ENCODE measurements around the gene SNAPC2. TPM values are rescaled to one million over a fixed set of nuclear protein-coding genes. Genes with fewer than 3 reads are reported as not detected.

The SNAPC2 gene
- total RNA-seq, 2 donors from 2014 or later = 14.1 to 16.5 TPM

DNA sequence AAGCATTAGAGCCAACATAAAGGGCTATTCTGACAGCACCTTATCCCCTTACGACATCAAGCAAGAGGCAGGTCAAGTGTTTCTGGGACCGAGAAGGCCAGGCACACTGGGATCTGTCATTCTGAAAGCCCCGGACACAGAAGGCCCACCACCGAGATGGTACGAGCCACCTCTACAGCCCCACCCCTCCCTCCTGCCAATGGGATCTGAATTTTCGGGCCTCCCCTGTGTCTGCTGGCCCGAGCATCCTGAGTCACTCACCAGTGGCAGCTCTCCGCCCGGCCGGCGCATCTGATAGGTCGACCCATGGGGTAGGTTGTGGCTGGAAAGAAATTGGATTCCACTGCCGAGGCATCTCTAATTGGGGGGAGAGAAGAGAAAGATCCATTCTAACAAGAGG, 20.7 kb downstream of the SNAPC2 start:
- Histone ChIP-seq H3K27me3 (no peaks in the 10 kb centered on the region), H3K27ac (no peak overlapping the region), H3K9me3 (no peaks in the 10 kb centered on the region), H3K36me3 (peaks cover 44% of the 10 kb centered on the region), H3K4me1 (peaks cover 0 to 29% of the 10 kb centered on the region in 2 donors), H3K4me3 (no peak overlapping the region)
- TF ChIP-seq, protein P1, sequence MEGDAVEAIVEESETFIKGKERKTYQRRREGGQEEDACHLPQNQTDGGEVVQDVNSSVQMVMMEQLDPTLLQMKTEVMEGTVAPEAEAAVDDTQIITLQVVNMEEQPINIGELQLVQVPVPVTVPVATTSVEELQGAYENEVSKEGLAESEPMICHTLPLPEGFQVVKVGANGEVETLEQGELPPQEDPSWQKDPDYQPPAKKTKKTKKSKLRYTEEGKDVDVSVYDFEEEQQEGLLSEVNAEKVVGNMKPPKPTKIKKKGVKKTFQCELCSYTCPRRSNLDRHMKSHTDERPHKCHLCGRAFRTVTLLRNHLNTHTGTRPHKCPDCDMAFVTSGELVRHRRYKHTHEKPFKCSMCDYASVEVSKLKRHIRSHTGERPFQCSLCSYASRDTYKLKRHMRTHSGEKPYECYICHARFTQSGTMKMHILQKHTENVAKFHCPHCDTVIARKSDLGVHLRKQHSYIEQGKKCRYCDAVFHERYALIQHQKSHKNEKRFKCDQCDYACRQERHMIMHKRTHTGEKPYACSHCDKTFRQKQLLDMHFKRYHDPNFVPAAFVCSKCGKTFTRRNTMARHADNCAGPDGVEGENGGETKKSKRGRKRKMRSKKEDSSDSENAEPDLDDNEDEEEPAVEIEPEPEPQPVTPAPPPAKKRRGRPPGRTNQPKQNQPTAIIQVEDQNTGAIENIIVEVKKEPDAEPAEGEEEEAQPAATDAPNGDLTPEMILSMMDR (IDR thresholded peaks at IDR 0.05) = no peak
- no peak for DNase-seq (ENCODE audit: low spot score)

DNA sequence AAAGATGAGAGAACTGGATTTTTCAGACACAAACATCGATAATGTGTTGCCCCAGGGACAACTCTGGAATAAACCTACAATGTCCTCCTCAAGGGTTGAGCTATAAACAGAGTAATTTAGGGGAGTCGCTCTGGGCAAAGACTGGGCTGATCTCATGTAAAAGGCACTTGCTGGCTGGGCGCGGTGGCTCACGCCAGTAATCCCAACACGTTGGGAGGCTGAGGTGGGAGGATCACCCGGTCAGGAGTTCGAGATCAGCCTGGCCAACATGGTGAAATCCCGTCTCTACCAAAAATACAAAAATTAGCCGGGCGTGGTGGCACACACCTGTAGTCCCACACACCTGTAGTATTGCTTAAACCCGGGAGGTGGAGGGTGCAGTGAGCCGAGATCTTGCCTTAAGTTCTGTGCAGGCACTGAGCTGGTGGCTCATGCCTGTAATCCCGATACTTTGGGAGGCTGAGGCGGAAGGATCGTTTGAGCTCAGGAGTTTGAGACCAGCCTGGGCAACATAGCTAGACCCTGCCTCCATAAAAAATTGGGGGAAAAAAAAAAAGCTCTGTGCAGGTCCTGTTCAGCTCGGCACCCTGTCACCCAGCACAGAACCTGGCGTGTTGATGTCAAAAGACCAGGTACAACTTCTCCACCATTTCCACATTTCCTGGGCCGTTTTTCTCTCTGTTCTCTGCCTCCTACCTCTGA, 21.9 kb downstream of the SNAPC2 start:
- Histone ChIP-seq H3K27ac (no peak overlapping the region), H3K9me3 (no peaks in the 10 kb centered on the region), H3K36me3 (peaks cover 33% of the 10 kb centered on the region), H3K27me3 (no peaks in the 10 kb centered on the region), H3K4me3 (peak overlapping the region in 1 of 2 donors; percentile 81), H3K4me1 (peaks cover 0 to 29% of the 10 kb centered on the region in 2 donors)
- no peak for DNase-seq (ENCODE audit: low spot score)
- TF ChIP-seq, protein P1 (IDR thresholded peaks at IDR 0.05) = no peak

DNA sequence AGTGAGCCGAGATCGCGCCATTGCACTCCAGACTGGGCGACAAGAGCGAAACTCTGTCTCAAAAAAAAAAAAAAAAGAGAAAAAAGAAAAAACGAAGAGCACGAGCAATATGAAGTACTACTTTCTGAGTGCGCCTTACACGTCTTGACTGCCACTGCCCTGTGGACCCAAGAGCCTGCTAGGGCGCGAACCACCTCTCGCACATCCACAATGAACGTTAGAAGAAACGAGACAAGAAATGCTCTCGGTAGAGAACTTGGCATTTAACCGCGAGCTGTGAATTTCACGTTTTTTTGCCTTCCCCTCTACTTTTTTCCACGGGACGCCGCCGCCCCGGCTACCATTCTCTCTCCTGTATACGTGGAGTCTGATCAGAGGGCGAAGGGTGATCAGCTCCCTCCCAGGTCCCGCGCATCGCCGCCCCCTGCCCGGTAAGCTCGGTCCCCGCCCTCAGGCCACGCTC, 22.9 kb downstream of the SNAPC2 start:
- H3K27ac ChIP-seq = peak overlapping the region; percentile 90 to 95
- H3K4me3 ChIP-seq = peak overlapping the region; percentile 66 to 81
- TF ChIP-seq, protein P1 (IDR thresholded peaks at IDR 0.05) = no peak
- peaks cover 0 to 29% of the 10 kb centered on the region in 2 donors for H3K4me1 ChIP-seq
- H3K27me3 ChIP-seq = no peaks in the 10 kb centered on the region
- no peak for DNase-seq (ENCODE audit: low spot score)
- no peaks in the 10 kb centered on the region for H3K9me3 ChIP-seq
- H3K36me3 ChIP-seq = peaks cover 23% of the 10 kb centered on the region

DNA sequence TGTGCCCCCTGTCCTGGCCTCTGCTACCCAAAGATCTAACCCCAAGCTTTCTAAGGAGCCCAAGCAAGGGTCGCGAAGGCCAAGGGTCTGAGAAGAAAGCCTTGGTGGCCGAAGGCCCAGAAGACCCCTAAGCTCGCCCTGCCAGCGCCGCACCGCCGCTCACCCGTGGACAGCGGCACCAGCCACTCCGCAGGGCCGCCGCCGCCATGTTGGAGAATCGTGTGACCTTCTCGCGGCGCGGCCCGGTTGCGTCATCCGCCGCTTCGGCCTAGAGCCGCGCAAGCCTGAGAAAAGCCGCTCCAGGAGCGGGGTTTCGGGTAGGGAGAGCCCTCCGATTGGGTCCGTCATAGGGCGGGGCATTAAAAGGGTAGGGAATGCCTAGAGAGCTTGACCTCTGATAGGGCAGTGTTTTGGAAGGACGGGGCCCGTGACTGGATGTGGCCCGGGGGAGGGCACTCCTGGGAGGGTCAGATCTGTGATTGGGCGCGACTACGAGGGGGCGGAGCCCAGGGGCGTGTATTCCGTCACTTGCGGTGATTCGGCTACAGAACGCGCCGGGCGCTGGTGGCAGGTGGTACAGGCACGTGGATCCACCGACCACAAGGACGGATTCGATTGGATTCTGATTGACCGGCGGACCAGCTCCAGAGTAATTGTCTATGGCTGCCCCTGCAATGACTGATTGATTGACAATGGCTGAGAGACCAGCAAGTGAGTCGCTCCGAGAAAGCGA, 23.5 kb downstream of the SNAPC2 start, which contains the start of gene TIMM44:
TSS of gene TIMM44 (minus strand) at position 223 of the 733 bp plus-strand sequence. CDS start at position 208, 15 bp downstream.
- no peaks in the 10 kb centered on the region for H3K9me3 ChIP-seq
- peak; percentile 100 for DNase-seq (ENCODE audit: low spot score)
- peak within 1 kb of the TSS; percentile 90 to 95 for H3K27ac ChIP-seq

DNA sequence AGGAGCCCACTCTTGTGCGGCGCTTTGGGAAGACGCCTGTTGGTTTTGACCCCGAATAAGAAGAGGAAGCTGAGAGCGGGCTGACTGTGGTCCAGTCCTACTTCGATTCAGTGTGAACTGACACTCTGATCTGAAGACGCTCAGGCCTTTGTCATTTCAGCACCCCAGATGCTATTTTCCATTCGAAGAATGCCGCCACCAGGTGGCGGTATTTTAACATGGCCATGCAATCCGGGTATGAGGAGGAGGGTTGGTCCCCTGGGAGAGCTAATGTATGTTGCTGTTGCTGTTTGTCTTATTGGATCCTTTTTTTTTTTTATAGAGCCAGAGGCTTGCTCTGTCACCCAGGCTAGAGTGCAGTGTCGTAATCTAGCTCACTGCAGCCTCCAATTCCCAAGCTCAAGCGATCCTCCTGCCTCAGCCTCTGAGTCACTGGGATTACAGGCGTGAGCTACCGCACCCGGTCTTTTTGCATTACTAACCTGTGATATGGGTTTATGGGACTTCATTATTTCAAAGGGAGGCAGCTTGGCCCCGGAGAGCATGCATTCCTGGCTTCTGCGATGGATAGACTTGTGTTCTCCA, 24.1 kb downstream of the SNAPC2 start:
- TF ChIP-seq, protein P1 (IDR thresholded peaks at IDR 0.05) = peak; percentile 65 to 92
- H3K4me1 ChIP-seq = peaks cover 0 to 29% of the 10 kb centered on the region in 2 donors

More for the DNA sequence above, 23.5 kb downstream of the SNAPC2 start, which contains the start of gene TIMM44:
- TF ChIP-seq, protein P1 (IDR thresholded peaks at IDR 0.05) = no peak
- H3K4me3 ChIP-seq = peak within 1 kb of the TSS; percentile 66 to 81
- H3K36me3 ChIP-seq = peaks cover 17% of the 10 kb centered on the region
- peaks cover 0 to 29% of the 10 kb centered on the region in 2 donors for H3K4me1 ChIP-seq
- H3K27me3 ChIP-seq = no peaks in the 10 kb centered on the region

More for the DNA sequence above, 24.1 kb downstream of the SNAPC2 start:
- H3K27me3 ChIP-seq = no peaks in the 10 kb centered on the region
- peaks cover 12% of the 10 kb centered on the region for H3K36me3 ChIP-seq
- peak overlapping the region; percentile 47 to 81 for H3K4me3 ChIP-seq
- H3K27ac ChIP-seq = peak overlapping the region; percentile 90 to 95
- peak; percentile 91 for DNase-seq (ENCODE audit: low spot score)
- H3K9me3 ChIP-seq = no peaks in the 10 kb centered on the region
